Transverse colon (tissue), 4 donors: ENCODE results near the gene SLC17A5. TPM values are rescaled to one million over a fixed set of nuclear protein-coding genes. Genes with fewer than 3 reads are reported as not detected.
"Not testable (repeated sequence)": the region's sequence is repeated elsewhere in the genome, so short reads cannot be mapped to it uniquely, and the experiment has no call there.

ENCODE experiments used
- DNase-seq: peaks from one replicate; pipeline ENCODE4 v3.0.0-alpha.2; 2019
- H3K27ac ChIP-seq, 4 donors: fragments of 200-600 bp; sonication (generic); 2 replicates each; pipeline ENCODE4 v1.5.1; 2016 to 2018; ENCODE audit warnings: inconsistent platforms in 4 of 4
- H3K27me3 ChIP-seq: fragments of 200-600 bp; sonication (generic); 2 replicates; pipeline ENCODE4 v1.5.1; 2017; ENCODE audit warnings: inconsistent platforms
- H3K36me3 ChIP-seq, 4 donors: fragments of 200-600 bp; sonication (generic); 2 replicates each; pipeline ENCODE4 v1.5.1; 2017 to 2019; ENCODE audit warnings: inconsistent platforms in 4 of 4
- H3K4me1 ChIP-seq, 4 donors: fragments of 200-600 bp; sonication (generic); 2 replicates each; pipeline ENCODE4 v1.5.1; 2017 to 2020; ENCODE audit warnings: inconsistent platforms in 4 of 4
- H3K4me3 ChIP-seq, 4 donors: fragments of 200-600 bp; sonication (generic); 1 replicate in 1 of 4; 2 replicates in 3 of 4; pipeline versions ENCODE4 v1.5.1 to v1.6.1; 2017 to 2019; ENCODE audit warnings: inconsistent platforms in 4 of 4
- H3K9me3 ChIP-seq, 2 donors: fragments of 200-600 bp; sonication (generic); 2 replicates each; pipeline ENCODE4 v1.5.1; 2017 to 2019; ENCODE audit warnings: inconsistent platforms in 2 of 2
- CTCF ChIP-seq, 5 experiments: fragments of 200-600 bp in 3 of 5; fragments of 450-650 bp in 2 of 5; sonication (generic) in 3 of 5; IDR thresholded peaks; 1 replicate in 2 of 5; 2 replicates in 3 of 5; pipeline ENCODE4 v1.5.1; 2016 to 2017; ENCODE audit warnings: antibody characterized with exemption in 5 of 5, inconsistent platforms in 3 of 5, mild to moderate bottlenecking in 2 of 5, moderate library complexity in 1 of 5
- EP300 ChIP-seq: sonication (generic); formaldehyde crosslinking; IDR thresholded peaks from one replicate; pipeline ENCODE4 v1.6.1; 2017; ENCODE audit warnings: antibody characterized with exemption, low read depth
- POLR2A ChIP-seq: fragments of 450-650 bp; IDR thresholded peaks from one replicate; pipeline ENCODE4 v1.6.1; 2016; ENCODE audit warnings: antibody characterized with exemption, mild to moderate bottlenecking, moderate library complexity
- POLR2AphosphoS5 ChIP-seq, 3 donors: sonication (generic); formaldehyde crosslinking; IDR thresholded peaks; one replicate each; pipeline ENCODE4 v1.6.1; 2016; ENCODE audit warnings: antibody characterized with exemption in 3 of 3
- WGBS, 2 donors: methylation state at CpG; one replicate each; pipeline ENCODE4 v1.1.5; 2018; ENCODE audit warnings: low coverage in 1 of 2; 5-methylcytosine and 5-hydroxymethylcytosine counted together
- in situ Hi-C, 4 donors: fragments of 200-750 bp; cut with MboI; loops; one replicate each; pipeline versions ENCODE4 v1.15.0 to v1.15.1; 2017; ENCODE audit warnings: low sequenced_read_pairs in 3 of 4, low pct_ligation_motif_present in 1 of 4, low pct_unique_long_range_greater_than_20kb in 1 of 4
- intact Hi-C: fragments of 100-400 bp; cut with DNase I; formaldehyde crosslinking; loops from one replicate; pipeline ENCODE4 v1.15.1; 2023; ENCODE audit warnings: low total_unique reads
- total RNA-seq, 4 donors: library from RNA; depleted of rRNA; stranded (reverse); fragments of >200 nt; gene quantifications; one replicate each; pipeline ENCODE4 v1.1.0, GENCODE V29; 2016

Gene SLC17A5
- total RNA-seq, 4 donors from 2014 or later, result 13.7 to 57.3 (median 32.8) TPM

DNA sequence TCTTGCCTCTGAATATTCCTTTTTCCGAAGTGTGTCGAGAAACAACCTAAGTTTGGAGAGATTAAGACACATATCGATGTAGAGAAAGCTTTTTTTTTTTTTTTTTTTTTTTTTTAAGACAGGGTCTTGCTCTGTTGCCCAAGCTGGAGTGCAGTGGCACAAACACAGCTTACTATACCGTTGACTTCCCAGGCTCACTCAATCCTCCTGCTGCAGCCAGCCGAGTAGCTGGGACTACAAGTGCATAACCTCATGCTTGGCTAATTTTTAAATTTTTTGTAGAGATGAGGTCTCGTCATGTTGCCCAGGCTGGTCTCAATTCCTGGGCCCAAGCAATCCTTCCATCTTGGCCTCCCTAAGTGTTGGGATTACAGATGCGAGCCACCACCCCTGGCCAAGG, 21.4 kb downstream of the SLC17A5 start:
- in situ Hi-C loops, result no loop called here
- no peak overlapping the region for H3K4me3 ChIP-seq
- no peak for TF ChIP-seq POLR2A
- TF ChIP-seq CTCF (IDR thresholded peaks at IDR 0.05), result no peak
- no peak for TF ChIP-seq POLR2AphosphoS5 (IDR thresholded peaks at IDR 0.05)
- no peak for DNase-seq
- H3K4me1 ChIP-seq, result no peaks in the 10 kb centered on the region
- H3K36me3 ChIP-seq, result peaks cover 0 to 58% (median 24%) of the 10 kb centered on the region in 4 donors
- 97 to 100% methylated on average over 4 to 7 of the region's 7 CpGs for WGBS, 2 donors
- H3K9me3 ChIP-seq, result no peaks in the 10 kb centered on the region
- intact Hi-C loops, result no loop called here
- no peak overlapping the region for H3K27ac ChIP-seq
- H3K27me3 ChIP-seq, result no peaks in the 10 kb centered on the region

GRCh38 chr6:73631849-73632248, 21.9 kb downstream of the SLC17A5 start:
- H3K36me3 ChIP-seq, result peaks cover 0 to 53% (median 24%) of the 10 kb centered on the region in 4 donors

GRCh38 chr6:73630401-73630800, 23.4 kb downstream of the SLC17A5 start:
- Histone ChIP-seq H3K9me3 (no peaks in the 10 kb centered on the region), H3K4me3 (no peak overlapping the region), H3K36me3 (peaks cover 0 to 45% (median 21%) of the 10 kb centered on the region in 4 donors), H3K4me1 (no peaks in the 10 kb centered on the region), H3K27me3 (no peaks in the 10 kb centered on the region), H3K27ac (no peak overlapping the region)
- no peak for DNase-seq
- intact Hi-C loops, result no loop called here
- WGBS, 2 donors, result 90 to 94% methylated on average over 3 to 4 of the region's 4 CpGs
- no peak for TF ChIP-seq EP300
- no peak for TF ChIP-seq CTCF (IDR thresholded peaks at IDR 0.05)
- no peak for TF ChIP-seq POLR2A
- TF ChIP-seq POLR2AphosphoS5 (IDR thresholded peaks at IDR 0.05), result no peak
- in situ Hi-C loops, result no loop called here

More at GRCh38 chr6:73631849-73632248, 21.9 kb downstream of the SLC17A5 start:
- 79 to 83% methylated on average over 3 to 5 of the region's 5 CpGs for WGBS, 2 donors
- no peaks in the 10 kb centered on the region for H3K27me3 ChIP-seq
- in situ Hi-C loops (no loop called here), intact Hi-C loops (no loop called here)
- TF ChIP-seq CTCF (IDR thresholded peaks at IDR 0.05) (no peak), POLR2A (no peak), EP300 (no peak), POLR2AphosphoS5 (IDR thresholded peaks at IDR 0.05) (no peak)
- H3K4me3 ChIP-seq, result no peak overlapping the region
- no peaks in the 10 kb centered on the region for H3K4me1 ChIP-seq
- no peaks in the 10 kb centered on the region for H3K9me3 ChIP-seq
- no peak for DNase-seq
- no peak overlapping the region for H3K27ac ChIP-seq

- intact Hi-C loops (no loop called here), in situ Hi-C loops (loop anchor here in 3 of 4 donors (10.0 to 25.0 kb wide), 2 partner anchors 113 to 120 kb away; partner anchors contain the start of gene EEF1A1 (in 2 of the 3))
- DNase-seq, result no peak
- TF ChIP-seq POLR2A (no peak), EP300 (no peak), POLR2AphosphoS5 (IDR thresholded peaks at IDR 0.05) (no peak), CTCF (IDR thresholded peaks at IDR 0.05) (no peak)
- Histone ChIP-seq H3K9me3 (no peaks in the 10 kb centered on the region), H3K27ac (no peak overlapping the region), H3K4me1 (no peaks in the 10 kb centered on the region), H3K4me3 (no peak overlapping the region), H3K36me3 (peaks cover 0 to 14% (median 7%) of the 10 kb centered on the region in 4 donors), H3K27me3 (no peaks in the 10 kb centered on the region)
- 78 to 93% methylated on average over 4 of the region's 4 CpGs for WGBS, 2 donors
These were observed 28.9 kb downstream of the SLC17A5 start for GRCh38 chr6:73624896-73625295.

DNA sequence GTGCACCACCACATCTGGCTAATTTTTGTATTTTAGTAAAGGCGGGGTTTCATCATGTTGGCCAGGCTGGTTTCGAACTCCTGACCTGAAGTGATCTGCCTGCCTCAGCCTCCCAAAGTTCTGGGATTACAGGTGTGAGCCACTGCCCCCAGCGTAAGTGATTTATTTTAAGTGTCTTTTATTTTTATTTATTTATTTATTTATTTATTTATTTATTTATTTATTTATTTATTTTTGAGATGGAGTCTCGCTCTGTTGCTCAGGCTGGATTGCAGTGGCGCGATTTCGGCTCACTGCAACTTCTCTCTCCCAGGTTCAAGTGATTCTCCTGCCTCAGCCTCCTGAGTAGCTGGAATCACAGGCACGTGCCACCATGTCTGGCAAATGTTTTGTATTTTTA, 30.3 kb downstream of the SLC17A5 start:
- H3K4me3 ChIP-seq, H3K36me3 ChIP-seq, H3K4me1 ChIP-seq, H3K27ac ChIP-seq, H3K9me3 ChIP-seq, DNase-seq, H3K27me3 ChIP-seq, intact Hi-C loops: not testable (repeated sequence)
- in situ Hi-C loops, result loop anchor here in 3 of 4 donors (10.0 to 25.0 kb wide), 2 partner anchors 111 to 119 kb away; partner anchors contain the start of gene EEF1A1 (in 2 of the 3)
- 89 to 96% methylated on average over 4 to 8 of the region's 8 CpGs for WGBS, 2 donors

- intact Hi-C loops, DNase-seq, H3K4me1 ChIP-seq, H3K27me3 ChIP-seq, H3K36me3 ChIP-seq, H3K4me3 ChIP-seq, H3K27ac ChIP-seq, H3K9me3 ChIP-seq: not testable (repeated sequence)
- in situ Hi-C loops, result loop anchor here in 2 of 4 donors (25.0 kb wide), 1 partner anchor 106 kb away; the partner anchor contains the start of gene EEF1A1 (in 2 of the 2)
- WGBS, 2 donors, result 92 to 96% methylated on average over 6 to 8 of the region's 8 CpGs
These were observed 35.7 kb downstream of the SLC17A5 start for GRCh38 chr6:73618082-73618481.
